ENCODE data around the gene AGPAT3.

The AGPAT3 gene

GRCh38 chr21:44017601-44018000 lies 152.6 kb downstream of the AGPAT3 start (continued):
- TF ChIP-seq YY1 (tag by site-specific recombination; IDR thresholded peaks at IDR 0.05) (no peak), ZNF623 (tag by site-specific recombination; IDR thresholded peaks at IDR 0.05) (no peak), HOXD13 (CRISPR knock-in tag; IDR thresholded peaks at IDR 0.05; ENCODE audit: borderline replicate concordance) (no peak), ZBTB20 (tag by site-specific recombination; IDR thresholded peaks at IDR 0.05) (peak; percentile 73), PBX3 (CRISPR knock-in tag; IDR thresholded peaks at IDR 0.05) (no peak), ATF2 (tag by site-specific recombination; IDR thresholded peaks at IDR 0.05; ENCODE audit: low read depth) (peak; percentile 97), KLF10 (tag by site-specific recombination; IDR thresholded peaks at IDR 0.05) (no peak), ZFHX2 (tag by site-specific recombination; conservative IDR thresholded peaks at IDR 0.05) (peak; percentile 72), ZNF600 (tag by site-specific recombination; IDR thresholded peaks at IDR 0.05) (peak; percentile 40; the same call in 1 of the 2 replicates), ZNF19 (tag by site-specific recombination; IDR thresholded peaks at IDR 0.05; ENCODE audit: low read depth) (no peak), EGR2 (tag by site-specific recombination; IDR thresholded peaks at IDR 0.05; ENCODE audit: low read depth) (peak; percentile 77), ZNF561 (tag by site-specific recombination; IDR thresholded peaks at IDR 0.05; ENCODE audit: borderline replicate concordance) (peak; percentile 55; the same call in 1 of the 2 replicates), ZNF792 (tag by site-specific recombination; IDR thresholded peaks at IDR 0.05) (no peak), ZFP69B (tag by site-specific recombination; IDR thresholded peaks at IDR 0.05) (no peak), ZBTB17 (tag by site-specific recombination; IDR thresholded peaks at IDR 0.05) (peak; percentile 37; the same call in 1 of the 2 replicates), ZNF629 (tag by site-specific recombination; IDR thresholded peaks at IDR 0.05) (peak; percentile 67), ZNF510 (tag by site-specific recombination; IDR thresholded peaks at IDR 0.05; ENCODE audit: insufficient replicate concordance) (no peak), ZBTB21 (tag by site-specific recombination; IDR thresholded peaks at IDR 0.05) (peak; percentile 71), SCRT1 (tag by site-specific recombination; IDR thresholded peaks at IDR 0.05; ENCODE audit: borderline replicate concordance) (no peak), ZIC2 (tag by site-specific recombination; IDR thresholded peaks at IDR 0.05) (peak; percentile 28; the same call in 1 of the 2 replicates), ZNF785 (tag by site-specific recombination; IDR thresholded peaks at IDR 0.05) (no peak), GLIS1 (tag by site-specific recombination; IDR thresholded peaks at IDR 0.05) (peak; percentile 90)

- CTCF ChIA-PET: no interaction called here
- Histone ChIP-seq H3K9me3 (ENCODE audit: control insufficient read depth, insufficient read depth, low read depth, low read length) (no peaks in the 10 kb centered on the region), H3K27ac (ENCODE audit: extremely low read depth, low read depth, low read length) (no peak overlapping the region; the same call in 1 of the 2 replicates), H3K4me3 (ENCODE audit: low read depth, low read length) (no peak overlapping the region), H3K4me1 (ENCODE audit: control insufficient read depth, insufficient read depth, low read length) (peaks cover 47% of the 10 kb centered on the region), H3K36me3 (ENCODE audit: control insufficient read depth in 2 of 2, insufficient read depth in 1 of 2, low read length in 2 of 2) (no peaks in the 10 kb centered on the region)
- POLR2A ChIA-PET: no interaction called here
- TF ChIP-seq YY1 (tag by site-specific recombination; IDR thresholded peaks at IDR 0.05) (no peak), ZNF211 (tag by site-specific recombination; IDR thresholded peaks at IDR 0.05; ENCODE audit: low read depth) (no peak), PBX3 (CRISPR knock-in tag; IDR thresholded peaks at IDR 0.05) (no peak), KLF9 (tag by site-specific recombination; IDR thresholded peaks at IDR 0.05; ENCODE audit: low read depth) (no peak), ZNF555 (tag by site-specific recombination; conservative IDR thresholded peaks at IDR 0.05) (no peak), KLF8 (tag by site-specific recombination; IDR thresholded peaks at IDR 0.05) (no peak), ZSCAN23 (tag by site-specific recombination; IDR thresholded peaks at IDR 0.05) (0 out of 2 replicates have a peak, but pooled peaks have one; percentile 32)
Observed at GRCh38 chr21:44018127-44018526, 153.1 kb downstream of the AGPAT3 start.
